ENCODE data around the gene RFXAP.

RFXAP gene

DNA sequence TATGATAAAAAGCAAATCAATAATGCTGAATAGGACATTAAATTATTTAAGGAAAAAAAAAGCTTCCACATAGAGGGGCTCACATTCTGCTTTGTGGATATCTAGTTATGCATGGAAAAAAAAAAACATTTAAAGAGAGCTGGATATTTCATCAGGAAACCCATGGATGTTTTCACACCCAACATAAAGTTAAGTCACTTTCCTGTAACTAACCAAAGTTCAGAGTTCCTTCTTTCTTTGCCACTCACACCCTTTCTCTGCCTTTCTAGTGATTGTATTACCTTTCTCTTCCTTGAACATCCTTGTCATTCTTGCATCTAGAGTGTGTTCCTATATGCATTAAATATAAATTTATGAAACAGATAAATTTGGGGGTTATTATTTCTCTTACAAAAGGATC, 47.2 kb downstream of the RFXAP start:
- no peak for DNase-seq (ENCODE audit: low read depth)

GRCh38 chr13:36870050-36870692, 51.1 kb downstream of the RFXAP start:
- DNase-seq (ENCODE audit: low read depth) = no peak

- no peak for DNase-seq (ENCODE audit: low read depth)
Observed at GRCh38 chr13:36872621-36873020, 53.6 kb downstream of the RFXAP start.

DNA sequence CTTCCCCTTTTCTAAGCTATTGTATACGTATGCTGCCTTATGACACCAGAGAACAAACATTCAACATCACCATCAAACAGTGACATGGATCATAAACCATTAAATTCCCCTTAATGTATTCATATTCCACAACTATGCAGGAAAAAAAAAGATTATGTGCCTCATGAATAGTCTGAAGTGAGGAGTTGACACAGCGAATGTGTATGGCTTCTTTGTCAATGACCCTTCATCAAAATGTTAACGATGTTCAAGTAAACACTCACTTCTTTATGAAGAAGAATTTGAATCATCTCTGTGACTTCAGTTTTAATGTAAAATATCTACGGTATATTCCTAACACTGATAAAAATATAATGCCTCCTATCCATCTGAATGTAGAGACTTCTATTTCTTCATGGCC, 56.4 kb downstream of the RFXAP start:
- DNase-seq (ENCODE audit: low read depth) = no peak

- no peak for DNase-seq (ENCODE audit: low read depth)
Observed at GRCh38 chr13:36875961-36876360, 56.9 kb downstream of the RFXAP start.
